Endothelial cell of umbilical vein (primary cell): ENCODE results near the gene ADI1. TPM values are rescaled to one million over a fixed set of nuclear protein-coding genes. Genes with fewer than 3 reads are reported as not detected.

ENCODE experiments used
- BruUV-seq: library from RNA; stranded (reverse); fragments of 400-500 nt; replicated peaks from 2 replicates; lab custom pipeline; 2021; lab: Mats Ljungman, UMichigan
- CTCF ChIA-PET: fragments of 300-600, 350-600 bp; sonication (Branson Sonifier 250); formaldehyde crosslinking; loops from one replicate; lab custom pipeline; 2021; ENCODE audit warnings: antibody characterized with exemption, inconsistent platforms; lab: Charles Lee
- POLR2A ChIA-PET: fragments of 300-600, 350-600 bp; sonication (Branson Sonifier 250); formaldehyde crosslinking; loops from one replicate; lab custom pipeline; 2021; ENCODE audit warnings: antibody characterized with exemption, inconsistent platforms; lab: Charles Lee
- DNase-seq: peaks from one replicate; pipeline ENCODE4 v3.0.0-alpha.2; 2011; ENCODE audit warnings: low read depth, low spot score
- FAIRE-seq: peaks from 2 replicates; lab custom pipeline; 2011; peaks lifted over from hg19 to GRCh38; lab: Jason Lieb, UNC
- H2AFZ ChIP-seq: 2 replicates; pipeline ENCODE4 v1.6.0; 2012; ENCODE audit warnings: low read depth, low read length, control low read depth, inconsistent platforms
- H3K27ac ChIP-seq: 2 replicates; pipeline ENCODE4 v1.5.1; 2011; ENCODE audit warnings: low read depth, mild to moderate bottlenecking, control low read depth, low read length, moderate library complexity; ENCODE audit not compliant: insufficient read depth
- H3K27me3 ChIP-seq, 2 experiments: 2 replicates each; pipeline versions ENCODE4 v1.6.0 to v1.6.1; 2011; ENCODE audit warnings: low read length in 2 of 2, mixed read lengths in 1 of 2; ENCODE audit not compliant: control insufficient read depth in 2 of 2, insufficient read depth in 2 of 2
- H3K36me3 ChIP-seq, 2 experiments: 2 replicates in 1 of 2; 3 replicates in 1 of 2; pipeline ENCODE4 v1.5.1; 2011; ENCODE audit warnings: low read length in 2 of 2, mild to moderate bottlenecking in 1 of 2, moderate library complexity in 1 of 2; ENCODE audit not compliant: control insufficient read depth in 2 of 2, insufficient read depth in 2 of 2; ENCODE audit errors: extremely low read depth in 1 of 2
- H3K4me1 ChIP-seq: 3 replicates; pipeline ENCODE4 v1.5.1; 2011; ENCODE audit warnings: mild to moderate bottlenecking, low read length; ENCODE audit not compliant: control insufficient read depth, insufficient read depth; ENCODE audit errors: extremely low read depth
- H3K4me2 ChIP-seq: 2 replicates; pipeline ENCODE4 v1.6.1; 2011; ENCODE audit warnings: low read length, control low read depth, mixed read lengths; ENCODE audit not compliant: insufficient read depth
- H3K4me3 ChIP-seq, 3 experiments: fragments of 200-600 bp in 1 of 3; sonication (generic), shearing (Covaris generic) in 1 of 3; replicated peaks in 1 of 3; 2 replicates each; pipeline ENCODE4 v1.5.1; 2011 to 2016; ENCODE audit warnings: control low read depth in 3 of 3, low read length in 3 of 3, mild to moderate bottlenecking in 2 of 3, inconsistent platforms in 1 of 3, low read depth in 1 of 3, moderate library complexity in 1 of 3; ENCODE audit not compliant: insufficient read depth in 1 of 3
- H3K79me2 ChIP-seq: 2 replicates; pipeline ENCODE4 v1.6.0; 2012; ENCODE audit warnings: low read length, inconsistent platforms; ENCODE audit not compliant: control insufficient read depth, insufficient read depth
- H3K9ac ChIP-seq: replicated peaks from 2 replicates; pipeline ENCODE3; 2011; ENCODE audit warnings: low read length, control low read depth; ENCODE audit not compliant: insufficient read depth; ENCODE audit errors: extremely low read depth
- H3K9me1 ChIP-seq: replicated peaks from 3 replicates; pipeline ENCODE4 v1.6.0; 2011; ENCODE audit warnings: mild to moderate bottlenecking, low read length; ENCODE audit not compliant: control insufficient read depth, insufficient read depth; ENCODE audit errors: extremely low read depth
- H3K9me3 ChIP-seq: replicated peaks from 2 replicates; pipeline ENCODE4 v1.5.1; 2012; ENCODE audit warnings: low read length, inconsistent platforms; ENCODE audit not compliant: control insufficient read depth, insufficient read depth
- H4K20me1 ChIP-seq: replicated peaks from 2 replicates; pipeline ENCODE3; 2011; ENCODE audit warnings: mild to moderate bottlenecking, low read length; ENCODE audit not compliant: control insufficient read depth, insufficient read depth; ENCODE audit errors: extremely low read depth
- EZH2 ChIP-seq: IDR thresholded peaks from 2 replicates; pipeline ENCODE4 v1.6.1; 2012; ENCODE audit warnings: borderline replicate concordance, low read depth, mild to moderate bottlenecking, moderate library complexity, low read length, inconsistent platforms; ENCODE audit not compliant: severe bottlenecking
- FOS ChIP-seq: IDR thresholded peaks from 2 replicates; pipeline ENCODE4 v1.6.1; 2011; ENCODE audit warnings: mild to moderate bottlenecking, low read length, moderate library complexity, borderline replicate concordance; ENCODE audit not compliant: insufficient read depth
- GATA2 ChIP-seq: IDR thresholded peaks from 2 replicates; pipeline ENCODE4 v1.7.0; 2011; ENCODE audit warnings: low read depth, mild to moderate bottlenecking, moderate library complexity, mixed read lengths, low read length; ENCODE audit not compliant: insufficient read length, insufficient read depth
- JUN ChIP-seq: IDR thresholded peaks from 2 replicates; pipeline ENCODE4 v1.6.1; 2011; ENCODE audit warnings: borderline replicate concordance, low read depth; ENCODE audit not compliant: insufficient read length, insufficient read depth
- MYC ChIP-seq: IDR thresholded peaks from one replicate; pipeline ENCODE4 v1.6.1; 2011; ENCODE audit warnings: mild to moderate bottlenecking, low read depth, low read length
- POLR2A ChIP-seq: IDR thresholded peaks from 2 replicates; pipeline ENCODE4 v1.6.1; 2012; ENCODE audit warnings: low read depth, mild to moderate bottlenecking, control low read depth, low read length
- POLR2AphosphoS5 ChIP-seq: IDR thresholded peaks from 2 replicates; pipeline ENCODE4 v1.6.1; 2012; ENCODE audit warnings: low read depth, mild to moderate bottlenecking, control low read depth, low read length, moderate library complexity; ENCODE audit not compliant: insufficient read depth
- dilution Hi-C: fragments of 300-500 bp; cut with MboI; formaldehyde crosslinking; loops from one replicate; pipeline ENCODE4 v1.15.0; 2019; ENCODE audit warnings: low sequenced_read_pairs; ENCODE audit not compliant: extremely low pct_ligation_motif_present
- intact Hi-C: fragments of 100-400 bp; cut with micrococcal nuclease; formaldehyde crosslinking; loops from one replicate; pipeline ENCODE4 v1.10.0; 2022
- polyA plus RNA-seq, 4 experiments: library from polyadenylated mRNA; depleted of rRNA in 3 of 4; stranded (reverse) in 3 of 4; unstranded in 1 of 4; fragments of >200 nt; gene quantifications; 2 replicates each; pipeline versions ENCODE4 v1.2.1 to v1.2.3, GENCODE V29; 2011 to 2012; ENCODE audit warnings: missing spikeins in 1 of 4
- total RNA-seq: library from RNA; stranded (reverse); gene quantifications from 2 replicates; pipeline ENCODE4 v1.2.3, GENCODE V29; 2021
- TF ChIP-seq, protein P1 (sequence below): IDR thresholded peaks from 2 replicates; pipeline ENCODE4 v1.6.1; 2011; ENCODE audit not compliant: insufficient read depth, insufficient read length
- TF ChIP-seq, protein P2 (sequence below), 2 donors: IDR thresholded peaks; 1 replicate in 1 of 2; 2 replicates in 1 of 2; pipeline ENCODE4 v1.5.1; 2011; ENCODE audit warnings: low read length in 2 of 2, mild to moderate bottlenecking in 2 of 2, moderate library complexity in 2 of 2, control low read depth in 1 of 2, inconsistent platforms in 1 of 2, low read depth in 1 of 2; ENCODE audit not compliant: insufficient read depth in 1 of 2; ENCODE audit errors: extremely low read depth in 1 of 2

ADI1 gene
- total and polyA plus RNA-seq, 2 donors (not counting 3 experiments of a cell fraction or from before 2014, with no cell fraction given): 38.6 to 49.7 TPM

DNA sequence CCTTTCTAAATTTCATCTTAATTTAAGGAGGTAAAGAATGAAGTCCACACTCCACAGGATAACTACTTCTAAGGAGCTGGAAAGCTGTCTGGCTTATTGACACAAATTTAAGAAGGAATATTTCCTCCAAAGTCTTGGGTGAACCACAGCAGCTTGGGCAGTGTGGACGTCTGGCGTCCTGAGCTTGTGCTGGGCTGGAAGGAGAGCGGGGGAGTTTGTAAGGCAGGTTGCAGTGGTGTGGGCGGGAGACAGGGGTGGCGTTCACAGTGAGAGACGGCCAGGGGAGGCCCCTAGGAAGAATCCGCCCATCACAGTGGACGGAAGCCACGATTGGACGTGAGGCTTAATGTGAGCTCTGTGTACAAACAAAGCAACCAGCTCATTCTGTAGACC, 25.7 kb downstream of the ADI1 start:
- no peaks in the 10 kb centered on the region for H4K20me1 ChIP-seq
- no peaks in the 10 kb centered on the region for H3K27me3 ChIP-seq
- intact Hi-C loops: no loop called here
- H3K36me3 ChIP-seq: peaks cover 5 to 8% of the 10 kb centered on the region in 2 experiments
- ChIA-PET CTCF (interaction anchor here (0.6 to 2.8 kb wide), 9 partner anchors 12 to 70 kb away, joined by 3 to 9 read pairs (median 4); no protein-coding TSS in a partner anchor), POLR2A (no interaction called here)
- H3K4me2 ChIP-seq: no peak overlapping the region
- H2AFZ ChIP-seq: no peak overlapping the region
- FAIRE-seq (no peak), DNase-seq (peak; percentile 51)
- H3K79me2 ChIP-seq: no peaks in the 10 kb centered on the region
- dilution Hi-C loops: no loop called here
- no peak overlapping the region for H3K9ac ChIP-seq
- BruUV-seq: no TSS peak
- H3K4me3 ChIP-seq: no peak overlapping the region
- H3K4me1 ChIP-seq: peaks cover 4% of the 10 kb centered on the region
- TF ChIP-seq, protein P1, sequence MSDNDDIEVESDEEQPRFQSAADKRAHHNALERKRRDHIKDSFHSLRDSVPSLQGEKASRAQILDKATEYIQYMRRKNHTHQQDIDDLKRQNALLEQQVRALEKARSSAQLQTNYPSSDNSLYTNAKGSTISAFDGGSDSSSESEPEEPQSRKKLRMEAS: no peak
- no peak for TF ChIP-seq FOS
- no peak for TF ChIP-seq MYC
- no peak for TF ChIP-seq JUN
- no peak for TF ChIP-seq POLR2AphosphoS5
- no peak for TF ChIP-seq GATA2
- no peak for TF ChIP-seq POLR2A
- TF ChIP-seq, protein P2, sequence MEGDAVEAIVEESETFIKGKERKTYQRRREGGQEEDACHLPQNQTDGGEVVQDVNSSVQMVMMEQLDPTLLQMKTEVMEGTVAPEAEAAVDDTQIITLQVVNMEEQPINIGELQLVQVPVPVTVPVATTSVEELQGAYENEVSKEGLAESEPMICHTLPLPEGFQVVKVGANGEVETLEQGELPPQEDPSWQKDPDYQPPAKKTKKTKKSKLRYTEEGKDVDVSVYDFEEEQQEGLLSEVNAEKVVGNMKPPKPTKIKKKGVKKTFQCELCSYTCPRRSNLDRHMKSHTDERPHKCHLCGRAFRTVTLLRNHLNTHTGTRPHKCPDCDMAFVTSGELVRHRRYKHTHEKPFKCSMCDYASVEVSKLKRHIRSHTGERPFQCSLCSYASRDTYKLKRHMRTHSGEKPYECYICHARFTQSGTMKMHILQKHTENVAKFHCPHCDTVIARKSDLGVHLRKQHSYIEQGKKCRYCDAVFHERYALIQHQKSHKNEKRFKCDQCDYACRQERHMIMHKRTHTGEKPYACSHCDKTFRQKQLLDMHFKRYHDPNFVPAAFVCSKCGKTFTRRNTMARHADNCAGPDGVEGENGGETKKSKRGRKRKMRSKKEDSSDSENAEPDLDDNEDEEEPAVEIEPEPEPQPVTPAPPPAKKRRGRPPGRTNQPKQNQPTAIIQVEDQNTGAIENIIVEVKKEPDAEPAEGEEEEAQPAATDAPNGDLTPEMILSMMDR (IDR thresholded peaks at IDR 0.05; ENCODE audit: extremely low read depth in 1 of 2, insufficient read depth in 1 of 2, low read depth in 1 of 2, low read length in 2 of 2): no peak
- no peak for TF ChIP-seq EZH2
- H3K27ac ChIP-seq: no peak overlapping the region
- no peaks in the 10 kb centered on the region for H3K9me3 ChIP-seq
- H3K9me1 ChIP-seq: no peaks in the 10 kb centered on the region
